ENCODE data around the gene PDE10A. TPM values are rescaled to one million over a fixed set of nuclear protein-coding genes. Genes with fewer than 3 reads are reported as not detected.

PDE10A gene
- total and polyA plus RNA-seq, 2 of the 8 experiments (the other 6 are each of a cell fraction or from before 2014, with no cell fraction given) = 1.1 to 2.4 TPM

DNA sequence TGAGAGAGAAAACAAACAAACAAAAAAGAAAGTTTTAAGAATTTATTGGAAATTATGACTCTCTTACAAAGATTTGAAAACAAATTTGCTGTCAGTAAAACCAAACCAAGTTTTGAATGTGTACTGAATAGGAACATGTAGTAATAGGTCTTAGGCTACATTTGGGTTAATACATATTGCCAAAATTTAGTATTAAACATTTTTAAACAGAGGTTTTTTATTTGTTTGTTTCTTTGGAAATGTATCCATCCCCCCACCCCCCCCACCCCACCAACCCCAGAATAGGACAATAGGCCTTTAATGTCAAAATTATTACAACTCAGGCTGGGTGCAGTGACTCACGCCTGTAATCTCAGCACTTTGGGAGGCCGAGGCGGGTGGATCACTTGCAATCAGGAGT, 356.1 kb downstream of the PDE10A start (continued):
- TF ChIP-seq SIN3A (conservative IDR thresholded peaks at IDR 0.05 in 1 of 2, IDR thresholded peaks at IDR 0.05 in 1 of 2; ENCODE audit: low read depth in 1 of 2, low read length in 2 of 2) = no peak
- TF ChIP-seq KDM5A (IDR thresholded peaks at IDR 0.05; ENCODE audit: low read length) = no peak
